ENCODE data around the gene RNF126.

The RNF126 gene

DNA sequence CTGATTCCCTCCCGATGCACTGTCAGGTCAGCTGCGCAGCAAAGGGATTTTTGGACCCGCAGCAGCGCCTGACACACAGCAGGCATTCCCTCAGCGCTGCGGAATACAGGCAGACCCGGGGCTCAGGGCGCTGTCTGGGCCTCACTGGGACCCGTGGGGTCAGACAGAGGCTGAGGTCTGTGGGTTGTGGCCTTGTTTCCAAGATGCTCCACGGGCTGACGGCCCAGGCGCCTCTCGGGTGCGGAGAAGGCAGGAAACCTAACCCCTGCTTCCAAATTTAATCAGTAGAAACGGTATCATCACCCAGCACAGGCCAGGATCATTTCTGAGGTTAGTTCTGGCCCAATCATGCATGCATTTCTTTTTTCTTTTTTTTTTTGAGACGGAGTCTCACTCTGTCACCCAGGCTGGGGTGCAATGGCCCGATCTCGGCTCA is 686 bp upstream of the RNF126 start:
- no peak for DNase-seq (ENCODE audit: low read depth, low spot score)

DNA sequence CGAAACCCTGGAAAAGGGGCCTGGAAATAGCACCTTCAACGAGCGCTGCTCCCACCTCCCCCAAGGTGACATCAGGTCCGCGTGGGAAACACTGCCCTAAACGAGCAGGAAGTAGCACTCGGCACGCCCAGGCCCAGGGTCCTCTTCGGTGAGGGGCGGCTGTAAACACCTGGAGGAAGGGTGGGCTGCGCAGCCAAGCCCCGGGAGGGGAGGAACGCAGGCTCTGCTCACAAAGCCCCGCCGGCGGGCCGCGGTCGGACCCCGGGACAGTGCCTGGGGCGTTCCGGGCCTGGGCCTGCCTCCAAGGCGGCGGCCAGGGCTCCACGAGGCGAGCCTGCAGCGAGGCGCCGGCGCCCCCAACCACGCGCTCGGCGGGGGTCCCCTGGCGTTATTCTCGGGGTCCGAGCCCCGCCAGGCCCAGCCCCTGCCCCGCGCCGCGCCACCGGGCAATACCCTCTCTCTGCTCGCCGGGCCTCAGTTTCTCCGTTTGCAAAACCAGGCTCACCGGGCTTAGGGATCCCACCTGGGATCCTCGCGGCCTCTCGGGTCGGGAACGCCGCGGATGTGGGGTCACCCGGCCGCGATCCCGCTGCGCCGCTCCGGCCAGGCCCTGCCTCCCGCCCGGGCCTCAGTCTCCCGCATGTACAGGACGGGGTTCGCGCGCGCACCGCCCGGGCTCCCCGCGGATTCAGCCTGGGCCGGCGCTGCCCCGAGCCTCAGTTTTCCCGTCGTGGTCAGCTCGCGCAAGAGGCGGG is 630 bp downstream of the RNF126 start:
- no peak for DNase-seq (ENCODE audit: low read depth, low spot score)

- no peak for DNase-seq (ENCODE audit: low read depth, low spot score)
These were observed 1.4 kb downstream of the RNF126 start for GRCh38 chr19:661427-662196.

- DNase-seq (ENCODE audit: low read depth, low spot score): no peak
These were observed 2.1 kb downstream of the RNF126 start for GRCh38 chr19:660793-661426.

DNA sequence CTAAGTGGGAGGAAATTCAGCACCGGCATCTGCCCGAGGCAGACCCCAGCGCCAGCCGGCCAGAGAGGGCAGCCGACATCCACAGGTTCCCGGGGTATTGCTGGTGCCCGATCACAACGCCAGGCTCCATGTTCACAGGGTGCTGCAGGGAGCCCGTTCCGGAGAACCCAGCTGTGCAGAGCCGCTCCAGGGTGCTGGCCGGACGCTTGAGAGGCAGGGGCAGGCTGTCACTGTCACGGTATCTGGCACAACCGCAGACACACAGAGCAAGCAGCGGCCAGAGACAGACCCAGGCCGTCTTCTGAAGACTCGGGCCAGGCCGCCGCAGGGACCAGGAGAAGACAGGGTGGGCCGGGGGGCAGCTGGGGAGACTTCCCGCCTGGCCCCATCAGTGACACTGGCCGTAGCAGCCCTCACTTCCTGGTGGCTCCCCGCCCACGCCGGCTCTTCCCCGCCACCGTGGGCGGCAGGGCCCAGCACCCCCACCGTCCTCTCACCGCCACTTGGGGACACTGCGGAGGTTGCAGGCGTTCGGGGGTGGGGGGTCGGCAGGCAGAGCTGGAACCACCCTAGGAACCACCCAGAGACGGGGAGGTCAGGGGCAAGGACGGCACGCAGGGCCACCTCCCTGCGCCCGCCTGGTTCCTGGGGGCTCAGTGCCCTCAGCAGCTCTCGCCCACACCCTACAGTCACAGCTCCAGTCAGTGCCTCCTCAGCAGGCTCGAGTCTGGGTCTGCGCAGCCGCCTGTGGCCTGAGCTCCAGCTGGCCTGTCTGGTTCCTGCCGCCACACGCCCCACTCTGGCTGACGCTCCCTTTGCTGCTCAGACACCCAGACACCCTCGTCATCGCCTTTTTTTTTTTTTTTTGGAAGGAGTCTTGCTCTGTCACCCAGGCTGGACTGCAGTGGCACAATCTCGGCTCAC is 3.8 kb downstream of the RNF126 start:
- no peak for DNase-seq (ENCODE audit: low read depth, low spot score)

DNA sequence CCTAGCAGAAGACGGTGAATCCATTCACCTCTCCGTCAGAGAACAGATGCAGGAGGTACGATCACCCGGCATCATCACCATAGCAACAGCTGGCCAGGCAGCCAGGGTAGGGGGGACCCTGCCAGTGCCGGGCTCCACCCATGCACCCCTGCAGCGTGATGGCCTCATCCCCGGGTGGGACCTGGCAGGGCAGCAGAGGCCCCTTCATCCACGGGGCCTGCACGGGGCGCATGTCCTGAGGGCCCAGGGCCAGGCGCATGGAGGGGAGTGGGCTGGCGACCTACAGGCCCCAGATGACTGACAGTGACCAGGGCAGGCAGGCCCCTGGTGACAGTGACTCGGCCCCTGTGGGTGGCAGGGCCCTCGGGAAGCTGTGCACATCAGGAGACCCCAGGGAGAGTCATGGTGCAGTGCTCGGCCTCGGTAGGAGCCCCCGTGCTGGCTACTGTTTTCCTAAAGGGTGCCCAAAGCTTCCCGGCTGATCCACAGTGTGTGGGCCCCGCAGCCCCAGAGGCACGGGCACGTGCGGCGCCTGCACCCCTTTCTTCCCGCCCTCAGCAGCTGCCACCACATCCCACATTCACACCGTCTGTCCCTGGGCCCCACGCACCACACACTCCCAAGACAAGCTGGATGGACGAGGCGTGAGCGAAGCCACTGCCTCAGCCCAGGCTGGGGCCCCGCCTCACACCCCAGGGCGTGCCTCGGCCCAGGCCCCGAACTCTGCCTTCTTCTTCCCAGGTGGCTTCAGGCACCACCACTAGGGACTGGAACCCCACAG is 4.8 kb downstream of the RNF126 start:
- no peak for DNase-seq (ENCODE audit: low read depth, low spot score)

- DNase-seq (ENCODE audit: low read depth, low spot score): no peak
These were observed 5.4 kb downstream of the RNF126 start for GRCh38 chr19:657611-658010.

DNA sequence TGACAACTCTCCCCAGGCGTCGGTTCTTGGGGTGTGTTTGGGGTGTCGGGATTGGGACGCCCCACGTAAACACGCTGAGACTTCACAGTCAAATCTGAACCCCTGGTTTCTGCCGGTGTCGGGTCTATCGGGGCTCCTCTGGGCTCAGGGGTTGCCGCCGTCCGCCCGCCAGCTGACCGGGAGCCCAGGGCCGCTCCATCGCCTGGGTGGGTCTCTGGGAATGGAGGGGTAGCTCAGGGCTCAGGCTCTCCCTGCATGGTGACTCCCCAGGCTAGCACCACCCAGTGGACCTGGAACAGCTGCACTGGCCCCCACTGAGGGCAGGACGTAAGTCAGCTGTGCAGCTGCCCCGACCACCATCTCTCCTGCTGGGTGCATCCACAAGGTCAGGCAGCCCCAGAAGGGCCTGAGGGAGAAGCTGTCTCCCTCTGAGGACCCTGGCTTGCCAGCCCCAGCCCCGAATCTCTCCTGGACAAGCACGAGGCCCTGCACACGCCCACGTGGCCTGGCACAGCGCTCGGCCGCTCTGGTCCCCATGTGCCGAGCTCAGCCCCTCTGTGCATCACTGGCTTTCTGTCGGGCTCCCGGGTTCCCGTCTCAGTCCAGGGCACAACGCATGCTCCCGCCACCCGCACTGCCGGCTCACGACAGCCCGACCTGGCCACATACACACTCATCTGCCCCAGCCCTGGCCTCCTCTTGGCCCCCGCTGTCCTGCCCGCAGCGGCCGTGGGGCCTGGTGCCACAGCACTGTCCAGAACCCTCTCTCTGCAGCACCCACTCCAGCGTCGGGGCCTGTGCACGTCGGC is 6.1 kb downstream of the RNF126 start:
- DNase-seq (ENCODE audit: low read depth, low spot score): no peak

GRCh38 chr19:655691-656090 is 7.3 kb downstream of the RNF126 start:
- no peak for DNase-seq (ENCODE audit: low read depth, low spot score)

DNA sequence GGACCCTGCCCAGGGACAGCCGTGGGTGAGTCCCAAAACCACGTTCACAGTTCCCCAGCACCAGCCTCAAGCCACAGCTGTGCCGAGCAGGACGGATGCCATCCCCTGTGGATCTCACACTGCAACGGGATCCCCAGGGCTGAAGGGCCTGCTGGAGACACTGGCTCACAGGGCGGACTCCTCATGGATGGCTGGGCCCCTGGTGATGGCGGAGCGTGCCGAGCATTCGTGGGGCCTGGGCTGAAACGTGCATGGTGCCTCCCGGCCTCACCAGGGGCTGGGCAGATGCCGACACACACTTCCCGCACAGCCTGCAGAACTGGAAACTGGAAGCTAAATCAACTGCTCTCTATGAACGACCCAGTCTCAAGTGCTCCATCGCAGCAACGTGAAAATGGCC is 9.6 kb downstream of the RNF126 start:
- DNase-seq (ENCODE audit: low read depth, low spot score): no peak

DNA sequence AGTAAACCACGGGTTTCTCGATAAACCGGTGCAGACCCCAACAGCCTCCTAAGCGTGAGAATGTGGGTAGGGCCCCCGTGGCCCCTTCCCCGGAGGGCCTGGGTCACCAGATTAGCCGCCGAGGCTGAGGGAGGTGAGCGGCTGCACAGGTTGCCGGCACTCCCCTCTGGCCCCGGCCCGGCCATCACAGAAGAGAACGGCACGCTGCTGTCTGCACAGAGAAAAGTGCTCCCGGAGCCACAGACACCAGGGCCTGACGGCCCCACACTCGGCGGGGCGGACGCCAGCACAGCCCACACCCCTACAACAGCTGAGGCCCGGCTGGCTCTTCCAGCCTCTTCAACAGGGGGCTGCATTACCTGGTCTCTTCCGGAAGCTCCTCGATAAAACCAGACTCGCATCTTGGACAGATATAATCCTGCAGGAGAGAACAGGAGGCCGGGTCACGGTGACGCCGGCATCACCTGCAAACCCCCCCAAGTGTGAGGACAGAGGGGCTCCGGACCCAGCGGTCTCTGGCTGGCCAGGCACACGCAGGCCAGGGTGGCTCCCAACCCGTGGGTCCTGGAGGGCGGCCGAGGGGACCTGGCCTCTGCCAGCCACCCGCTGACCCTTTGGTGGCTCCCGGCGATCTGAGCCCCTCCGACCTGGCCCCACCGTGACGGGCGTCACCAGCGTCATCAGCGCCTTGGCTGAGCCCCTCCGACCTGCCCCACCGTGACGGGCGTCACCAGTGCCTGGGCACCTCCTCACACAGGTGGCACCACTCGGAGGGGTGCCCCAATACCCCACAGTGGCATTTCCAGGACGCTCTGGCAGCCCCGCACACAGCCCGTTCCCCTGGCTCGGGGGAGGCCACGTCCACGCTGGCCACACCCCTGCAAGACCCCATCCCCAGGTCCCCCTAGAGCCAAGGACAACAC is 10.3 kb downstream of the RNF126 start:
- DNase-seq (ENCODE audit: low read depth, low spot score): no peak

DNA sequence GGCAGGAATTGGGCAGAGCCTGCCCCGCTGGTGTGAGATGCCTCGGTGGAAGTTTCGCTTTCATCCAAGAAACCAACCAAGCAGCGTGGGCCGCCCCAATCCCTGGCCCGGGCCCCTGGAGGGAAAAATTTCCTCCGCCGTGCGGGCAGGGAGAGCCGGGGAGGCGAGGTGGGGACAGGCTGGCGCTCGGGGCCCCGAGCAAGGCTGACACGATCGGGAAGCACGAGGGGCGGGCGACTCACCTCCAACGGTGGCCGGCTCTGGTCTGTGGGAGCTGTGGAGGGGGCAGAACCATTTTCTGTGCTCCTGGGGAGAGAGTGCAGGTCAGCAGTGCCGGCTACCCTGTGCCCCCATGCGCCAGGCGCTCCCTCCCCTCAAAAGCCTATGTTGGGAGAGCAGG is 11.0 kb downstream of the RNF126 start:
- DNase-seq (ENCODE audit: low read depth, low spot score): no peak

DNA sequence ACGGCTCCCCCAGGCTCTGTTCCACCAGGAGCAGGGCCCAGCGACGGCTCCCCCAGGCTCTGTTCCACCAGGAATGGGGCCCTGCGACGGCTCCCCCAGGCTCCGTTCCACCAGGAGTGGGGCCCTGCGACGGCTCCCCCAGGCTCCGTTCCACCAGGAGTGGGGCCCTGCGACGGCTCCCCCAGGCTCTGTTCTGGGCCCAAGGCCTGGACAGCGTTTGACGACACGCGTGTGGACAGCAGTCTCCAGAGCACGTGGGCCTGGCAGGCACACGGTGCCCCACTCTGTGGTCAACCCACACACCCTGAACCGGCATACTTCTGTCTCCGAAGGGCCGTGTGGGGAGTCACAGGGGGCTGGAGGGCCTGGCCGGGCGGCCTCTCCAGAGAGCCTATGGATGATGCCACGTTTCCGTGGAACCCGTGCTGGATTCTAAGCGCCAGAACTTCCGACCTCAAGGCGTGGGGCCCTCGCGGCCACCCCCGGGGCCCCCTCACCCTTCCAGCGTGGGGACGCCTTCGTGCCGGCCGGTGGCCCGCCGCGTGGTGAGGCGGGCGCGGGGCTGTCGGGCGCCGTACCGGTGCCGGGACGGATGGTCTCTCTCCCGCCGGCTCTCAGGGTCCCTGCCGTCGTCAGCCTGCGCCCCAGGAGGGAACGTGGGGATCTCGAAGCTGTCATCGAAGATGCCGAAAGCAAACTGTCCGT is 11.7 kb downstream of the RNF126 start:
- no peak for DNase-seq (ENCODE audit: low read depth, low spot score)

DNA sequence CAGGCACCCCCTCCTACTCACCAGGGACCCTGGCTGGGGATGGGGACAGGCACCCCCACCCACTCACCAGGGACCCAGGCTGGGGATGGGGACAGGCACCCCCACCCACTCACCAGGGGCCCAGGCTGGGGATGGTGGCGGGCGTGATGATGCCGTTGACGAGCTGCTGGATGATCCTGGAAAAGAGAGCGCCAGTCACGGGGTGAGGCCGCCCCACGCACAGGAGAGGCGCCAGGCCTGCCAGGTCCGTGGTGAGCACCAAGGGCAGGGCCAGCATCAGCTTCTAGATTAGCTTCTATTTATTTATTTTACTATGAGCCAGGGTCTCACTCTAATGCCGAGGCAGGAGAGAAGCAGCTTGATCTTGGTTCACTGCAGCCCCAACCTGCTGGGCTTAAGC is 12.9 kb downstream of the RNF126 start:
- DNase-seq (ENCODE audit: low read depth, low spot score): no peak

DNA sequence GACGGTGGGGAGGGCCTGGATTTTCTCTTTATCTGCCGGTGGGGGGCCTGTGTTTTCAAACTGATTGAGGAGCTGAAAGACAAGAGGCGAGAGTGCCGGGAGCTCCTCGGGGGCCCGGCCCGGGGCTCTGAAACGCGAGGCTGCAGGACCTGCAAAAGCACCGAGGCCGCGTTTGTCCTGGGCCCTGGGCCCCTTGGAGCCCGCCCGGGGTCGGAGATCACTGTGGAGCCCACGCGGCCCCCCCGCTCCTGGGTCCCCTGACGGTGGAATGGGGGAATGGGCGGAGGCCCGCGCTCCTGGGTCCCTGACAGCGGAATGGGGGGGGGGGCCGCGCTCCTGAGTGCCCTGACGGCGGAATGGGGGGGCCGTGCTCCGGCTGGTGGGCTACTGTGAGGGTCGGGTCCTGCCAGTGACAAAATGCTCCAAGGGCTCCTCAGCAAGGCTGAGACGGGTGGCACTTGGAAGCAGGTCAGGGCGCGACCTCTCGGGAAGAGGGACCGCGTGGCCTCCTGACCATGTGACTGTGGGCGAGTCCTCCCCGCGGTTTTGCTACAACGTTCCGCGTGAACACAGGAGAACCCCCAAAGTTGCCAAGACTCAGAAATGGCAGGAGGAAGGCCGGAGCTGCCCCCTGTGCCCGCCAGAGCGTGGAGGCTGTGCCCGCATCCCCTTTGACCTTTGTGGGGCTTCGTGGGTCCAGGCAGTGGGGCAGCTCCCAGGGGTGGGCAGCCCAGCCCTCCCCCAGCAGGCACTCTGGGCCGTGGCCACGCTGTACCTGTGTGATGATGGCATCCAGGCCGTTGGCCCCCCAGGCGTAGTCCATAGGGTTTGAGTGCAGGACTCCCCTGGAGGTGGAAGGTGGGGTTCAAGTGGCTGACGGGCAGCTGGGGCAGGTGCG is 13.9 kb downstream of the RNF126 start:
- no peak for DNase-seq (ENCODE audit: low read depth, low spot score)

- no peak for DNase-seq (ENCODE audit: low read depth, low spot score)
These were observed 14.7 kb downstream of the RNF126 start for GRCh38 chr19:648305-648704.

All from smooth muscle cell of the brain vasculature (primary cell).